GM12878 (cell line): Measurements from ENCODE around the gene ISM1. TPM values are rescaled to one million over a fixed set of nuclear protein-coding genes. Genes with fewer than 3 reads are reported as not detected.

Experiments
- ATAC-seq: fragments of 200-7000 bp; cut with Tn5 transposase; 3 replicates; pipeline ENCODE4 v1.9.1; 2020; ENCODE audit warnings: mild to moderate bottlenecking, moderate library complexity
- BruUV-seq: library from RNA; stranded (reverse); fragments of 400-500 nt; replicated peaks from 2 replicates; lab custom pipeline; 2021; lab: Mats Ljungman, UMichigan
- CTCF ChIA-PET: fragments of 300-600 bp; sonication (Branson Sonifier 250); formaldehyde crosslinking; extraction: SDS; loops from one replicate; lab custom pipeline; 2021; ENCODE audit warnings: inconsistent platforms; lab: Yijun Ruan, JAX
- POLR2A ChIA-PET: fragments of 350-600 bp; formaldehyde crosslinking; extraction: SDS; loops from one replicate; lab custom pipeline; 2021; ENCODE audit warnings: inconsistent platforms; lab: Charles Lee
- RAD21 ChIA-PET: fragments of 300-600 bp; sonication (Branson Sonifier 250); formaldehyde crosslinking; loops from one replicate; lab custom pipeline; 2023; ENCODE audit warnings: antibody characterized with exemption; ENCODE audit not compliant: unreplicated experiment; lab: Charles Lee
- SMC1A ChIA-PET: fragments of 300-600 bp; sonication (Branson Sonifier 250); formaldehyde crosslinking; loops from one replicate; lab custom pipeline; 2023; ENCODE audit not compliant: unreplicated experiment, uncharacterized antibody; lab: Charles Lee
- DNase-seq: peaks from one replicate; pipeline ENCODE4 v3.0.0-alpha.2; 2011; ENCODE audit warnings: low read depth, low spot score
- FAIRE-seq: peaks from 3 replicates; lab custom pipeline; 2011; peaks lifted over from hg19 to GRCh38; lab: Jason Lieb, UNC
- H2AFZ ChIP-seq: 2 replicates; pipeline ENCODE4 v1.6.0; 2011; ENCODE audit warnings: low read depth, low read length, control low read depth; ENCODE audit not compliant: control insufficient read depth
- H3K27ac ChIP-seq: 2 replicates; pipeline ENCODE4 v1.5.1; 2011; ENCODE audit warnings: control low read depth; ENCODE audit not compliant: control insufficient read depth, insufficient read depth
- H3K27me3 ChIP-seq, 2 experiments: replicated peaks in 1 of 2; 2 replicates each; pipeline versions ENCODE4 v1.6.0 to v1.6.1; 2011; ENCODE audit warnings: low read length in 1 of 2; ENCODE audit not compliant: control insufficient read depth in 2 of 2, insufficient read depth in 2 of 2
- H3K36me3 ChIP-seq, 2 experiments: 2 replicates each; pipeline ENCODE4 v1.5.1; 2011; ENCODE audit warnings: low read length in 1 of 2; ENCODE audit not compliant: control insufficient read depth in 2 of 2, insufficient read depth in 2 of 2
- H3K4me1 ChIP-seq: 2 replicates; pipeline ENCODE4 v1.6.1; 2011; ENCODE audit warnings: mild to moderate bottlenecking, low read length, moderate library complexity, mixed read lengths; ENCODE audit not compliant: control insufficient read depth, insufficient read depth
- H3K4me2 ChIP-seq: 2 replicates; pipeline ENCODE4 v1.6.0; 2011; ENCODE audit warnings: control low read depth; ENCODE audit not compliant: control insufficient read depth, insufficient read depth
- H3K4me3 ChIP-seq: fragments of 200-600 bp; sonication (generic); 2 replicates; pipeline ENCODE4 v1.5.1; 2016
- H3K79me2 ChIP-seq: 2 replicates; pipeline ENCODE4 v1.6.0; 2011; ENCODE audit warnings: low read length; ENCODE audit not compliant: control insufficient read depth, insufficient read depth
- H3K9ac ChIP-seq: 2 replicates; pipeline ENCODE4 v1.8.0; 2011; ENCODE audit warnings: low read length, control low read depth, mixed read lengths; ENCODE audit not compliant: control insufficient read depth, insufficient read depth
- H3K9me3 ChIP-seq: replicated peaks from 3 replicates; pipeline ENCODE4 v1.5.1; 2011; ENCODE audit warnings: mild to moderate bottlenecking, low read length; ENCODE audit not compliant: control insufficient read depth, insufficient read depth
- H4K20me1 ChIP-seq: 2 replicates; pipeline ENCODE4 v1.6.0; 2011; ENCODE audit not compliant: control insufficient read depth, insufficient read depth
- BCL11A ChIP-seq: IDR thresholded peaks from 2 replicates; pipeline ENCODE4 v1.6.1; 2011; ENCODE audit warnings: low read depth, low read length
- CBX3 ChIP-seq: fragments of 200-600 bp; sonication (generic); IDR thresholded peaks from 2 replicates; pipeline ENCODE4 v1.6.1; 2016; ENCODE audit warnings: low read depth, borderline replicate concordance
- CHD2 ChIP-seq: IDR thresholded peaks from 2 replicates; pipeline ENCODE4 v1.6.1; 2011; ENCODE audit warnings: low read depth, low read length, improper control_type of control experiment, borderline replicate concordance
- E4F1 ChIP-seq: fragments of 450-650 bp; IDR thresholded peaks from 2 replicates; pipeline ENCODE4 v1.6.1; 2018; ENCODE audit warnings: borderline replicate concordance, mild to moderate bottlenecking; ENCODE audit not compliant: partially characterized antibody
- FOXK2 ChIP-seq: fragments of 450-650 bp; IDR thresholded peaks from 2 replicates; pipeline ENCODE4 v1.6.1; 2017; ENCODE audit warnings: mild to moderate bottlenecking, moderate library complexity
- GABPA ChIP-seq: IDR thresholded peaks from 2 replicates; pipeline ENCODE4 v1.6.1; 2014; ENCODE audit warnings: antibody characterized with exemption, low read depth, mild to moderate bottlenecking, inconsistent platforms
- IRF5 ChIP-seq: fragments of 450-650 bp; IDR thresholded peaks from 2 replicates; pipeline ENCODE4 v1.6.1; 2017; ENCODE audit warnings: borderline replicate concordance
- KAT2A ChIP-seq: conservative IDR thresholded peaks from 2 replicates; pipeline ENCODE4 v1.6.1; 2011; ENCODE audit warnings: low read depth, low read length; ENCODE audit not compliant: control insufficient read depth
- NFYB ChIP-seq: IDR thresholded peaks from 2 replicates; pipeline ENCODE4 v1.6.1; 2011; ENCODE audit warnings: low read depth, mild to moderate bottlenecking, low read length, improper control_type of control experiment, moderate library complexity; ENCODE audit not compliant: insufficient read depth
- SREBF1 ChIP-seq: IDR thresholded peaks from 2 replicates; pipeline ENCODE4 v1.6.1; 2012; ENCODE audit warnings: mild to moderate bottlenecking, low read length
- SRF ChIP-seq, 2 experiments: IDR thresholded peaks; 2 replicates each; pipeline ENCODE4 v1.6.1; 2011; ENCODE audit warnings: low read depth in 2 of 2, low read length in 2 of 2, mild to moderate bottlenecking in 1 of 2, moderate library complexity in 1 of 2
- STAT3 ChIP-seq: IDR thresholded peaks from 2 replicates; pipeline ENCODE4 v1.6.1; 2011; ENCODE audit warnings: low read depth, low read length, improper control_type of control experiment
- ZBED1 ChIP-seq: IDR thresholded peaks from 2 replicates; pipeline ENCODE4 v1.6.1; 2016; ENCODE audit warnings: borderline replicate concordance
- ZNF622 ChIP-seq: fragments of 450-650 bp; IDR thresholded peaks from 2 replicates; pipeline ENCODE4 v1.6.1; 2017; ENCODE audit warnings: mild to moderate bottlenecking, inconsistent platforms
- WGBS: methylation state at CpG from one replicate; pipeline ENCODE4 v1.1.6; 2016; ENCODE audit warnings: low lambda C conversion rate; ENCODE audit not compliant: insufficient replicate concordance, insufficient coverage; ENCODE audit errors: missing lambda C conversion rate; 5-methylcytosine and 5-hydroxymethylcytosine counted together
- in situ Hi-C: fragments of 300-500 bp; cut with MboI; formaldehyde crosslinking; loops from 9 replicates; pipeline ENCODE4 v1.14.3; 2018; ENCODE audit warnings: mixed read lengths
- intact Hi-C: fragments of 100-400 bp; cut with micrococcal nuclease; formaldehyde crosslinking; loops from one replicate; pipeline ENCODE4 v1.14.2; 2022; ENCODE audit not compliant: unreplicated experiment
- polyA plus RNA-seq, 11 experiments: library from polyadenylated mRNA; depleted of rRNA in 4 of 11; unstranded in 6 of 11; stranded (reverse) in 5 of 11; fragments of >200 nt; fragmentation: Nextera tagmentation in 4 of 11; fragmentation: Illumina TruSeq in 1 of 11; extraction: Ambion mirVana in 4 of 11; extraction: Trizol in 1 of 11; gene quantifications; 1 replicate in 1 of 11; 2 replicates in 10 of 11; pipeline versions ENCODE4 v1.2.1 to v1.2.3, GENCODE V29; 2011 to 2016; ENCODE audit warnings: inconsistent platforms in 2 of 11, missing spikeins in 2 of 11, low read depth in 1 of 11
- total RNA-seq, 4 experiments: library from RNA; depleted of rRNA in 3 of 4; stranded (reverse); fragments of >200 nt in 3 of 4; fragmentation: Illumina TruSeq in 1 of 4; extraction: Trizol in 1 of 4; gene quantifications; 2 replicates each; pipeline versions ENCODE4 v1.2.1 to v1.2.3, GENCODE V29; 2013 to 2021
- TF ChIP-seq, protein P1 (sequence below): fragments of 450-650 bp; IDR thresholded peaks from 2 replicates; pipeline ENCODE4 v1.6.1; 2017; ENCODE audit warnings: mild to moderate bottlenecking
- TF ChIP-seq, protein P2 (sequence below), 3 experiments: IDR thresholded peaks in 2 of 3; conservative IDR thresholded peaks in 1 of 3; 2 replicates each; pipeline ENCODE4 v1.5.1; 2011; ENCODE audit warnings: low read depth in 3 of 3, low read length in 3 of 3, mild to moderate bottlenecking in 3 of 3, control low read depth in 2 of 3, moderate library complexity in 2 of 3, inconsistent platforms in 1 of 3, mixed read lengths in 1 of 3; ENCODE audit not compliant: control insufficient read depth in 2 of 3, insufficient read depth in 1 of 3; ENCODE audit errors: extremely low read depth in 1 of 3

ISM1 gene
- total and polyA plus RNA-seq, 10 of the 15 experiments (the other 5 are each of a cell fraction or from before 2014, with no cell fraction given): 0.01 to 0.03 TPM; not detected in 8

GRCh38 chr20:13249798-13250170, 28.7 kb downstream of the ISM1 start (continued):
- TF ChIP-seq, protein P1, sequence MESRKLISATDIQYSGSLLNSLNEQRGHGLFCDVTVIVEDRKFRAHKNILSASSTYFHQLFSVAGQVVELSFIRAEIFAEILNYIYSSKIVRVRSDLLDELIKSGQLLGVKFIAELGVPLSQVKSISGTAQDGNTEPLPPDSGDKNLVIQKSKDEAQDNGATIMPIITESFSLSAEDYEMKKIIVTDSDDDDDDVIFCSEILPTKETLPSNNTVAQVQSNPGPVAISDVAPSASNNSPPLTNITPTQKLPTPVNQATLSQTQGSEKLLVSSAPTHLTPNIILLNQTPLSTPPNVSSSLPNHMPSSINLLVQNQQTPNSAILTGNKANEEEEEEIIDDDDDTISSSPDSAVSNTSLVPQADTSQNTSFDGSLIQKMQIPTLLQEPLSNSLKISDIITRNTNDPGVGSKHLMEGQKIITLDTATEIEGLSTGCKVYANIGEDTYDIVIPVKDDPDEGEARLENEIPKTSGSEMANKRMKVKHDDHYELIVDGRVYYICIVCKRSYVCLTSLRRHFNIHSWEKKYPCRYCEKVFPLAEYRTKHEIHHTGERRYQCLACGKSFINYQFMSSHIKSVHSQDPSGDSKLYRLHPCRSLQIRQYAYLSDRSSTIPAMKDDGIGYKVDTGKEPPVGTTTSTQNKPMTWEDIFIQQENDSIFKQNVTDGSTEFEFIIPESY: no peak

DNA sequence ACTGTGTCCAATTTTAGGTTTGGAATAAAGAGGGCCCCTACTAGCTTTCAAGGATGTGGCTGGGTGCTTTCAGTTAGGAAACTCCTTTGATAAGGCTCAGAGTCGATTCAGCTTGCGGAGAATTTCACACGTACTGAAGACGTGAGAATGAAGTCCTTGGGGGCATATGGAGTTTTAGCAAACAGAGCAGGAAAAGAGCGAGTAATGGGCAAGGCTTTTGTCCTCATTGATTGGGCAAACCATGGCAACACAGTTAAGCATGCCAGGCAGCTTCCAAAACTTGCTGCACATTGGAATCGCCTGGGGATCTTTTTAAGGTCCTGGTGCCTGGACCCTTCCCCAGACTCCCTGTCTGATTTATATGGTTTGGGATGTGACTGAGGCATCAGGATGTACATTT, 29.2 kb downstream of the ISM1 start:
- Histone ChIP-seq H3K9me3 (no peaks in the 10 kb centered on the region), H3K9ac (no peak overlapping the region), H3K4me2 (no peak overlapping the region), H3K27me3 (0 out of 4 replicates have a peak, but pooled peaks cover 0 to 3% of the 10 kb centered on the region in 2 experiments), H3K27ac (no peak overlapping the region), H2AFZ (no peak overlapping the region), H3K79me2 (no peaks in the 10 kb centered on the region), H3K4me3 (no peak overlapping the region), H4K20me1 (no peaks in the 10 kb centered on the region), H3K36me3 (no peaks in the 10 kb centered on the region), H3K4me1 (peaks cover 10% of the 10 kb centered on the region)
- BruUV-seq: no TSS peak
- in situ Hi-C loops: no loop called here
- SMC1A ChIA-PET: interaction anchor here (0.9 to 1.3 kb wide), 2 partner anchors 15 to 175 kb away, joined by 3 to 4 read pairs; no protein-coding TSS in a partner anchor
- FAIRE-seq (no peak), ATAC-seq (no peak), DNase-seq (no peak)
- CTCF ChIA-PET: interaction anchor here (0.6 to 1.0 kb wide), 3 partner anchors 8 to 131 kb away, joined by 3 read pairs; no protein-coding TSS in a partner anchor
- POLR2A ChIA-PET: no interaction called here
- intact Hi-C loops: no loop called here
- RAD21 ChIA-PET: no interaction called here
- 51% methylated on average over 6 of the region's 6 CpGs for WGBS
- TF ChIP-seq KAT2A (no peak), BCL11A (no peak), FOXK2 (no peak), SRF (IDR thresholded peaks at IDR 0.05; ENCODE audit: low read depth in 2 of 2, low read length in 2 of 2) (no peak), ZNF622 (no peak), NFYB (no peak), GABPA (no peak), CHD2 (no peak), STAT3 (no peak), E4F1 (no peak), ZBED1 (no peak), IRF5 (no peak), SREBF1 (no peak), CBX3 (no peak)
- TF ChIP-seq, protein P2, sequence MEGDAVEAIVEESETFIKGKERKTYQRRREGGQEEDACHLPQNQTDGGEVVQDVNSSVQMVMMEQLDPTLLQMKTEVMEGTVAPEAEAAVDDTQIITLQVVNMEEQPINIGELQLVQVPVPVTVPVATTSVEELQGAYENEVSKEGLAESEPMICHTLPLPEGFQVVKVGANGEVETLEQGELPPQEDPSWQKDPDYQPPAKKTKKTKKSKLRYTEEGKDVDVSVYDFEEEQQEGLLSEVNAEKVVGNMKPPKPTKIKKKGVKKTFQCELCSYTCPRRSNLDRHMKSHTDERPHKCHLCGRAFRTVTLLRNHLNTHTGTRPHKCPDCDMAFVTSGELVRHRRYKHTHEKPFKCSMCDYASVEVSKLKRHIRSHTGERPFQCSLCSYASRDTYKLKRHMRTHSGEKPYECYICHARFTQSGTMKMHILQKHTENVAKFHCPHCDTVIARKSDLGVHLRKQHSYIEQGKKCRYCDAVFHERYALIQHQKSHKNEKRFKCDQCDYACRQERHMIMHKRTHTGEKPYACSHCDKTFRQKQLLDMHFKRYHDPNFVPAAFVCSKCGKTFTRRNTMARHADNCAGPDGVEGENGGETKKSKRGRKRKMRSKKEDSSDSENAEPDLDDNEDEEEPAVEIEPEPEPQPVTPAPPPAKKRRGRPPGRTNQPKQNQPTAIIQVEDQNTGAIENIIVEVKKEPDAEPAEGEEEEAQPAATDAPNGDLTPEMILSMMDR (IDR thresholded peaks at IDR 0.05 in 2 of 3, conservative IDR thresholded peaks at IDR 0.05 in 1 of 3; ENCODE audit: control insufficient read depth in 2 of 3, extremely low read depth in 1 of 3, insufficient read depth in 1 of 3, low read depth in 3 of 3, low read length in 3 of 3): no peak
